ENCODE measurements around the gene TSC2. TPM values are rescaled to one million over a fixed set of nuclear protein-coding genes. Genes with fewer than 3 reads are reported as not detected.

The TSC2 gene
- total and polyA plus RNA-seq, 9 of the 15 experiments (the other 6 are each of a cell fraction or from before 2014, with no cell fraction given): 1.3 to 68.1 (median 16.6) TPM

- TF ChIP-seq BCLAF1 (IDR thresholded peaks at IDR 0.05; ENCODE audit: borderline replicate concordance in 1 of 2, control insufficient read depth in 1 of 2, low read depth in 2 of 2, low read length in 1 of 2): no peak
- no peak for TF ChIP-seq ZFX (CRISPR knock-in tag; IDR thresholded peaks at IDR 0.05)
- no peak for TF ChIP-seq XRCC5 (IDR thresholded peaks at IDR 0.05; ENCODE audit: low read depth, low read length)
- TF ChIP-seq E2F3 (CRISPR knock-in tag; IDR thresholded peaks at IDR 0.05): no peak
- no peak for TF ChIP-seq POLR2A (conservative IDR thresholded peaks at IDR 0.05)
Measured at GRCh38 chr16:1999866-2000514, 47.8 kb upstream of the TSC2 start (continued).

GRCh38 chr16:2001035-2001434 is 46.8 kb upstream of the TSC2 start:
- Histone ChIP-seq H3K27ac (ENCODE audit: extremely low read depth, low read depth, low read length) (no peak overlapping the region), H3K27me3 (ENCODE audit: control insufficient read depth in 2 of 2, insufficient read depth in 2 of 2, low read length in 2 of 2) (no peaks in the 10 kb centered on the region), H3K9ac (ENCODE audit: insufficient read depth in 1 of 2, low read depth in 2 of 2, low read length in 2 of 2) (no peak overlapping the region; a peak in 2 of 4 replicates), H3K4me1 (replicated peaks in 1 of 2; ENCODE audit: control insufficient read depth in 2 of 2, insufficient read depth in 2 of 2, low read length in 2 of 2) (peaks cover 7 to 73% of the 10 kb centered on the region in 2 experiments), H2AFZ (ENCODE audit: low read depth, low read length) (no peak overlapping the region), H3K9me1 (ENCODE audit: control insufficient read depth, insufficient read depth, low read length) (peaks cover 5% of the 10 kb centered on the region), H3K36me3 (ENCODE audit: control insufficient read depth, insufficient read depth, low read length) (peaks cover 94% of the 10 kb centered on the region), H4K20me1 (replicated peaks; ENCODE audit: control insufficient read depth, insufficient read depth, low read length) (peaks cover 21% of the 10 kb centered on the region), H3K4me2 (ENCODE audit: insufficient read depth, low read length) (no peak overlapping the region), H3K79me2 (ENCODE audit: control insufficient read depth, insufficient read depth, low read length) (peaks cover 40% of the 10 kb centered on the region), H3K9me3 (replicated peaks; ENCODE audit: control insufficient read depth, insufficient read depth, low read depth, low read length) (no peaks in the 10 kb centered on the region), H3K4me3 (no peak overlapping the region)
- WGBS (ENCODE audit: insufficient coverage, low coverage, missing lambda C conversion rate): 100% methylated on average over 7 of the region's 19 CpGs
- in situ Hi-C loops (cut with MboI) (no loop called here), intact Hi-C loops (cut with micrococcal nuclease) (no loop called here)
- ChIA-PET CTCF (ENCODE audit: low intra/inter-chr PET ratio) (no interaction called here), POLR2A (interaction anchor here (0.7 kb wide), 1 partner anchor 154 kb away, joined by 4 read pairs; the partner anchor contains the start of gene TRAF7)
- BruUV-seq (replicated peaks): no TSS peak
- peak; percentile 8; the same call in 1 of the 2 replicates for TF ChIP-seq RBFOX2 (IDR thresholded peaks at IDR 0.05; ENCODE audit: low read depth, low read length)
- TF ChIP-seq POLR2G (IDR thresholded peaks at IDR 0.05; ENCODE audit: low read depth, low read length): peak; percentile 10; the same call in 1 of the 2 replicates
- no peak for TF ChIP-seq MYC (IDR thresholded peaks at IDR 0.05; ENCODE audit: low read depth, low read length)
- no peak for TF ChIP-seq MYC (CRISPR knock-in tag; IDR thresholded peaks at IDR 0.05; ENCODE audit: borderline replicate concordance, low read depth)
- TF ChIP-seq MEF2A (IDR thresholded peaks at IDR 0.05; ENCODE audit: control insufficient read depth, low read depth, low read length): no peak
- no peak for TF ChIP-seq TCFL5 (CRISPR knock-in tag; conservative IDR thresholded peaks at IDR 0.05)
- FAIRE-seq (no peak), DNase-seq (ENCODE audit: extremely low read depth in 1 of 4, low spot score in 3 of 4) (no peak), ATAC-seq (no peak)

All from K562 (cell line).